Astrocyte of the spinal cord (primary cell): ENCODE data around the gene IL1RL2.

Experiments used
- DNase-seq: peaks from one replicate; pipeline ENCODE4 v3.0.0; 2011; ENCODE audit warnings: low read depth, low spot score
- H3K4me3 ChIP-seq: 2 replicates; pipeline ENCODE4 v1.5.1; 2011; ENCODE audit warnings: low read depth, mild to moderate bottlenecking, low read length, moderate library complexity
- CTCF ChIP-seq: IDR thresholded peaks from 2 replicates; pipeline ENCODE4 v1.5.1; 2012; ENCODE audit warnings: low read depth, mild to moderate bottlenecking, low read length, inconsistent platforms
- in situ Hi-C: cut with HindIII; loops from 2 replicates; pipeline ENCODE4 v1.10.0; 2017; ENCODE audit warnings: low sequenced_read_pairs

IL1RL2 gene

DNA sequence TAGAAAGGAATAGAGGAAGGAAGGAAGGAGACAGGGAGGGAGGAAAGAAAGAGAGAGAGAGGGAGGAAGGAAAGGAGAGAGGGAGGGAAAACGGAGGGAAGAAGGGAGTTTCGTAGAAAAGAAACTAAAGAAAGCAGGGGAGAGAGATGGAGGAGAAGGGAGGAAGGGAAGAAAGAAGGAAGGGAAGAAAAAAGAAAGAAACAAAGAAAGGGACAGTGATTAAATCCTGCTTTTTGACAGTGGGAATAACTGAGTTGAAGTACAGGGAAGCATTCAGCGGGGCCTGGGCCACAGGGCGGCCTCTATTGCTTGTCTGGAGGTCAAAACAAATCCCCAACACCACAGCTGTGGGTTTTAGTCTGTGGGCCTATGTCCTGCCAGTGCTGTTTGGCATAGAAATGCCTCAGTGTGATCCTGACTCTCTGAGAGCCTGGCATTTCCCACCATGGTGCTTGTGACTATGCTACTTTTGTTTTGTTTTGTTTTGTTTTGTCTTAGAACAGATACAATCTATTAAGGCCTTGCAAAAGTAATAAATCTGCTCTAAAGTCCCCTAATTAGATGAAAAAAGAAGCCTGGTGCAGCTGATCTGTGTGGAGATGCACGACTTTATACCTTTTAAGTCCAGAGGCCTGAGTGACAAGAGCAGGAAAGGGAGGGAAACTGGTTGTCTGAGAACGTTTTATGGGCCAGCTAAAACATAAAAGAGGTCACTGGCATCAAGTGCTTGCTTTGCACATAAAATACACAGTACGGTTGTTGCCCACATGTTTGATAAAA lies 40.0 kb downstream of the IL1RL2 start:
- H3K4me3 ChIP-seq, result no peak overlapping the region
- DNase-seq, result peak; percentile 40
- in situ Hi-C loops, result no loop called here
- TF ChIP-seq CTCF, result no peak

DNA sequence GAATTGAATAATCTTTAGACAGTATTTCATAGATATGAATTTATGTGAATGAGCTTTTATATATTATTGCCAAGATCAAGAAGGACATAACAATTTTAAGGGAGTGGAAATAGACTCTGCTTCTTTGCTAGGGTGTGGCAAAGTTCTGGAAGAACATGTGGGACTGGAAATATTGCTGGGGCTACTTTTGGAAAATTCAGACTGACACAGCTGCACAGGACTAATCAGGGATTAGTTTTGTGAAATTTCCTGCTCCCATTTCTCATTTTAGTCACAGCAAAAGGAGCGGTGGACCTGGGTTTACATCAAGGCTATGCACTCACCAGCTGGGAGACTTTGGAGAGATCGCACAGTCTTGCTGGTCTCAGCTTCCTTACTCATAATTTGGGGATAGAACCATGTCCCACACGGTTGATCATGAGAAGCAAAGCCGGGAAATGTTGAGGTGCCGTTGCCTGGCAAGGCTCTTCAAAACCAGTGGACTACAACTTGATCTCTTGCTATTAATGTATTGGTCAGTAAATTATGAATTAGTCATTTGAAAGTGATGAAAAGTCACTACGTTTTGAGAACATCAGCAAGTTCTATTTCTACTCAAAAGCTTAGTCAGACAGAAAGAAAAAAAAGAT lies 42.4 kb downstream of the IL1RL2 start:
- in situ Hi-C loops, result no loop called here
- H3K4me3 ChIP-seq, result no peak overlapping the region
- no peak for DNase-seq
- TF ChIP-seq CTCF, result no peak

DNA sequence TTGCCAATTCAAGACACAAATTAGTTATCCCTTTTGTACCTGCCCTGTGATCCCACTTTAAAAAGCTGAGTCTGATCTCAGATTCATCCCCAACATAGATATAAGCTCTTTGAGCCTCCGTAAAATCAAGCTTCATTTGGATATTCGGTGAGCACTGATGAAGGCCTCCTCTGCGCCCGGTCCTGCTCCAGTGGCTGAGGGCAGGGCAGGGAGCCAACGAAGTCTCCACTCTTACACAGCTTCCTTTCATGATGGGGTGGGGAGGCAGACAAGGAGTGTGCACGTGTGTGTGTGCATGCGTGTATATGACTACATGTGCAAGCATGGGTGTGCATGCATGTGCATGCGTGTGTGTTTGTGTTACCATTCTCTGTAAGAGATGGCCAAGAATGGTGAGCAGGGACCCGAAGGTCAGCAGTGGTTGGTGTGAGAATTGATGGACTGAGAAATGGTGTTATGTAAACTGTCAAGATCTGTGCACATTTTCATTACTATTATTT lies 43.6 kb downstream of the IL1RL2 start:
- no peak overlapping the region for H3K4me3 ChIP-seq
- in situ Hi-C loops, result no loop called here
- DNase-seq, result no peak
- no peak for TF ChIP-seq CTCF

GRCh38 chr2:102233132-102233884 lies 46.5 kb downstream of the IL1RL2 start:
- no peak for TF ChIP-seq CTCF
- H3K4me3 ChIP-seq, result no peak overlapping the region
- no peak for DNase-seq
- in situ Hi-C loops, result no loop called here

- H3K4me3 ChIP-seq, result no peak overlapping the region
- in situ Hi-C loops, result no loop called here
- no peak for DNase-seq
- TF ChIP-seq CTCF, result no peak
Observed at GRCh38 chr2:102235042-102235473, 48.2 kb downstream of the IL1RL2 start.

DNA sequence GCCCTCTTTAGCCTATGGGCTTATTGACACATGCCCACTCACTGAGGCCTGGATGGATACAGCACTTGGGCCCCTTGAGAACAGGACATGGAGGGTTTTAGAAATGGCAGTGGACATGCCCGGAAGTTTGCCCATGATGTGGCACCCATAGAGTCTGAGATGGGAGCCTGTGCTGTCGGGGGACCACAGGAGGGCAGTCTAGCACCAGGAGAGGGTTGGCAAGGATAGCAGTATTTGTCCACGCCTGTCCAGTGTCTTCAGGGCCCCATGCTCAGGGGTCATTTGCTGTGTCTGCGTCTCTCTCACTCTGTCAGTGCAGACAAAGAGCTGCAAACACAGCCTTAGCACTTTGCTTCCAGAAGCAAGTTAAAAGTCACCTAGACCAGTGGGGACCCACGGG lies 48.7 kb downstream of the IL1RL2 start:
- in situ Hi-C loops, result no loop called here
- TF ChIP-seq CTCF, result peak; percentile 36
- DNase-seq, result no peak
- H3K4me3 ChIP-seq, result no peak overlapping the region
